ENCODE measurements around the gene LRRC4B. TPM values are rescaled to one million over a fixed set of nuclear protein-coding genes. Genes with fewer than 3 reads are reported as not detected.
"Not testable (repeated sequence)": the region's sequence is repeated elsewhere in the genome, so short reads cannot be mapped to it uniquely, and the experiment has no call there.

Gene LRRC4B
- total RNA-seq, 2 experiments from 2014 or later = not detected

GRCh38 chr19:50542943-50543342 lies 25.3 kb downstream of the LRRC4B start:
- POLR2A ChIA-PET = interaction anchor here (0.6 kb wide), 2 partner anchors 30 to 164 kb away, joined by 3 read pairs; no protein-coding TSS in a partner anchor
- peaks cover under 1% of the 10 kb centered on the region for H3K4me1 Mint-ChIP-seq
- no peak for ATAC-seq (ENCODE audit: low read depth)

GRCh38 chr19:50537769-50538230 lies 30.4 kb downstream of the LRRC4B start:
- H3K4me1 Mint-ChIP-seq = peaks cover 2% of the 10 kb centered on the region
- no peaks in the 10 kb centered on the region for H3K36me3 Mint-ChIP-seq
- H3K9me3 Mint-ChIP-seq = peaks cover 2% of the 10 kb centered on the region
- POLR2A ChIA-PET = interaction anchor here (0.7 kb wide), 1 partner anchor 12 kb away, joined by 3 read pairs; no protein-coding TSS in a partner anchor
- DNase-seq = peak; percentile 73
- H3K27me3 Mint-ChIP-seq = peaks cover 10% of the 10 kb centered on the region
- H3K4me3 Mint-ChIP-seq = no peak overlapping the region
- peak; percentile 61 for ATAC-seq (ENCODE audit: low read depth)
- H3K27ac Mint-ChIP-seq = no peak overlapping the region

More at GRCh38 chr19:50542943-50543342, 25.3 kb downstream of the LRRC4B start:
- Mint-ChIP-seq H3K36me3 (no peaks in the 10 kb centered on the region), H3K27me3 (no peaks in the 10 kb centered on the region), H3K4me3 (no peak overlapping the region), H3K9me3 (no peaks in the 10 kb centered on the region), H3K27ac (no peak overlapping the region)
- DNase-seq = no peak

GRCh38 chr19:50537306-50537685 lies 30.9 kb downstream of the LRRC4B start:
- H3K27me3 Mint-ChIP-seq = peaks cover 13% of the 10 kb centered on the region
- H3K27ac Mint-ChIP-seq = no peak overlapping the region
- H3K36me3 Mint-ChIP-seq = no peaks in the 10 kb centered on the region
- ATAC-seq (ENCODE audit: low read depth) (no peak), DNase-seq (no peak)
- H3K4me3 Mint-ChIP-seq = no peak overlapping the region
- POLR2A ChIA-PET = no interaction called here
- H3K9me3 Mint-ChIP-seq = peaks cover 2% of the 10 kb centered on the region
- H3K4me1 Mint-ChIP-seq = peaks cover 2% of the 10 kb centered on the region

- POLR2A ChIA-PET = no interaction called here
- no peak overlapping the region for H3K27ac Mint-ChIP-seq
- DNase-seq (no peak), ATAC-seq (ENCODE audit: low read depth) (no peak)
- H3K4me3 Mint-ChIP-seq = no peak overlapping the region
- no peaks in the 10 kb centered on the region for H3K36me3 Mint-ChIP-seq
- peaks cover 2% of the 10 kb centered on the region for H3K4me1 Mint-ChIP-seq
- peaks cover 15% of the 10 kb centered on the region for H3K27me3 Mint-ChIP-seq
- peaks cover 2% of the 10 kb centered on the region for H3K9me3 Mint-ChIP-seq
These were observed 31.5 kb downstream of the LRRC4B start for GRCh38 chr19:50536662-50537305.

GRCh38 chr19:50535672-50536187 lies 32.5 kb downstream of the LRRC4B start:
- no peak for DNase-seq
- Mint-ChIP-seq H3K27ac (no peak overlapping the region), H3K27me3 (peaks cover 15% of the 10 kb centered on the region), H3K4me3 (no peak overlapping the region), H3K4me1 (peaks cover 2% of the 10 kb centered on the region), H3K9me3 (peaks cover 2% of the 10 kb centered on the region), H3K36me3 (no peaks in the 10 kb centered on the region)
- no peak for ATAC-seq (ENCODE audit: low read depth)
- POLR2A ChIA-PET = no interaction called here

- Mint-ChIP-seq H3K27ac (no peak overlapping the region), H3K27me3 (peaks cover 15% of the 10 kb centered on the region), H3K4me3 (no peak overlapping the region), H3K36me3 (no peaks in the 10 kb centered on the region), H3K4me1 (peaks cover 2% of the 10 kb centered on the region), H3K9me3 (peaks cover 2% of the 10 kb centered on the region)
- no peak for ATAC-seq (ENCODE audit: low read depth)
- no peak for DNase-seq
- POLR2A ChIA-PET = no interaction called here
These were observed 33.8 kb downstream of the LRRC4B start for GRCh38 chr19:50534478-50534877.

- Mint-ChIP-seq H3K4me3 (no peak overlapping the region), H3K9me3 (peaks cover 2% of the 10 kb centered on the region), H3K36me3 (no peaks in the 10 kb centered on the region), H3K4me1 (peaks cover 2% of the 10 kb centered on the region), H3K27me3 (peaks cover 18% of the 10 kb centered on the region), H3K27ac (no peak overlapping the region)
- POLR2A ChIA-PET = no interaction called here
- ATAC-seq (ENCODE audit: low read depth) (no peak), DNase-seq (no peak)
These were observed 35.3 kb downstream of the LRRC4B start for GRCh38 chr19:50532952-50533351.

- H3K27me3 Mint-ChIP-seq = peaks cover 18% of the 10 kb centered on the region
- no peak overlapping the region for H3K27ac Mint-ChIP-seq
- DNase-seq (no peak), ATAC-seq (ENCODE audit: low read depth) (no peak)
- no peaks in the 10 kb centered on the region for H3K36me3 Mint-ChIP-seq
- peaks cover 2% of the 10 kb centered on the region for H3K9me3 Mint-ChIP-seq
- no peaks in the 10 kb centered on the region for H3K4me1 Mint-ChIP-seq
- POLR2A ChIA-PET = no interaction called here
- H3K4me3 Mint-ChIP-seq = no peak overlapping the region
These were observed 37.0 kb downstream of the LRRC4B start for GRCh38 chr19:50531171-50531612.

GRCh38 chr19:50528052-50528451 lies 40.2 kb downstream of the LRRC4B start:
- H3K27me3 Mint-ChIP-seq = peaks cover 14% of the 10 kb centered on the region
- H3K4me1 Mint-ChIP-seq; H3K36me3 Mint-ChIP-seq; DNase-seq; H3K4me3 Mint-ChIP-seq; ATAC-seq (ENCODE audit: low read depth); H3K9me3 Mint-ChIP-seq; POLR2A ChIA-PET; H3K27ac Mint-ChIP-seq: not testable (repeated sequence)

- no peak overlapping the region for H3K27ac Mint-ChIP-seq
- ATAC-seq (ENCODE audit: low read depth) = no peak
- H3K9me3 Mint-ChIP-seq = no peaks in the 10 kb centered on the region
- no peak for DNase-seq
- H3K4me1 Mint-ChIP-seq = no peaks in the 10 kb centered on the region
- no peak overlapping the region for H3K4me3 Mint-ChIP-seq
- POLR2A ChIA-PET = no interaction called here
- no peaks in the 10 kb centered on the region for H3K36me3 Mint-ChIP-seq
- H3K27me3 Mint-ChIP-seq = peaks cover 8% of the 10 kb centered on the region
These were observed 45.4 kb downstream of the LRRC4B start for GRCh38 chr19:50522881-50523280.

GRCh38 chr19:50520822-50521465 lies 47.3 kb downstream of the LRRC4B start:
- Mint-ChIP-seq H3K9me3 (no peaks in the 10 kb centered on the region), H3K27ac (no peak overlapping the region), H3K36me3 (no peaks in the 10 kb centered on the region), H3K27me3 (peaks cover 3% of the 10 kb centered on the region), H3K4me1 (no peaks in the 10 kb centered on the region), H3K4me3 (no peak overlapping the region)
- DNase-seq (no peak), ATAC-seq (ENCODE audit: low read depth) (no peak)
- POLR2A ChIA-PET = no interaction called here

GRCh38 chr19:50519006-50519575 lies 49.1 kb downstream of the LRRC4B start:
- Mint-ChIP-seq H3K27ac (no peak overlapping the region), H3K36me3 (no peaks in the 10 kb centered on the region), H3K4me3 (no peak overlapping the region), H3K9me3 (no peaks in the 10 kb centered on the region), H3K27me3 (peaks cover 7% of the 10 kb centered on the region), H3K4me1 (no peaks in the 10 kb centered on the region)
- POLR2A ChIA-PET = no interaction called here
- DNase-seq (no peak), ATAC-seq (ENCODE audit: low read depth) (no peak)

- DNase-seq (no peak), ATAC-seq (ENCODE audit: low read depth) (no peak)
- Mint-ChIP-seq H3K9me3 (no peaks in the 10 kb centered on the region), H3K27me3 (peaks cover 7% of the 10 kb centered on the region), H3K36me3 (no peaks in the 10 kb centered on the region), H3K4me1 (peaks cover under 1% of the 10 kb centered on the region), H3K4me3 (no peak overlapping the region), H3K27ac (no peak overlapping the region)
- POLR2A ChIA-PET = no interaction called here
These were observed 49.9 kb downstream of the LRRC4B start for GRCh38 chr19:50518091-50519005.

Data from activated naive CD8-positive, alpha-beta T cell treated with anti-CD3 and anti-CD28 coated beads, Interleukin-2, amount 10 ng/mL, durations not matched to agents 7 days and 5 days (primary cell).